Stimulated activated CD4-positive, alpha-beta T cell treated with anti-CD3 and anti-CD28 coated beads, TNF-alpha, amount 100 ng/mL, for 4 hours (primary cell): ENCODE results near the gene ASB4.

Experiments used
- DNase-seq, 3 experiments: peaks; one replicate each; pipeline ENCODE4 v3.0.0-alpha.2; 2020; ENCODE audit warnings: low read depth in 3 of 3

The ASB4 gene

DNA sequence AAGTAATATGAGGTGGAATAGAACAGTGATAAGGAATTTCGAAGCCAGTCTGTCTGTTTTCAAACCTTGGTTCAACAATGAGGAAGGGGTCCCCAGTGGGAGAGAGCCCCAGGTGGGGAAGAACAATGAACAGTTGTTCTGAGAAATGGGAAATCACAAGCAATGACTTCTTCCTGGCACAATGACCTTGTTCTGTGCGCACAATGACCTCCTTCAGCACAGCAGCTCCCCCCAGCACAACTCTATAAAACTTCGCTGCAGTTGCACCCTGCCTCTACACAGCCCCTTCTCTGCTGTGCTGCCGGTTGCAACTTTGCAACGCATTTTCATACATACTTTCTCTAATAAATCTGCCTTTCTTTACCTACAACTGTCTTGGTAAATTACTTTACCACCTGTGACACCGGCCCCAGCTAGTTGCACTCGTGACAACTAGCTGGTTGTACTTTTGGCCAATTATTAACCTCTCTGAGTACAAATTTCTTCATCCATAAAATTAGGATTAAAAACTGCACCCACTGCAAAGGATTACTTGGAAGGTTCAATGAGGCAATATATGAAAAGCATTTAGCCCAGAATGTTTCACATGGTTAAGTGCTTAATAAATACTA is 40.5 kb downstream of the ASB4 start:
- DNase-seq = no peak

DNA sequence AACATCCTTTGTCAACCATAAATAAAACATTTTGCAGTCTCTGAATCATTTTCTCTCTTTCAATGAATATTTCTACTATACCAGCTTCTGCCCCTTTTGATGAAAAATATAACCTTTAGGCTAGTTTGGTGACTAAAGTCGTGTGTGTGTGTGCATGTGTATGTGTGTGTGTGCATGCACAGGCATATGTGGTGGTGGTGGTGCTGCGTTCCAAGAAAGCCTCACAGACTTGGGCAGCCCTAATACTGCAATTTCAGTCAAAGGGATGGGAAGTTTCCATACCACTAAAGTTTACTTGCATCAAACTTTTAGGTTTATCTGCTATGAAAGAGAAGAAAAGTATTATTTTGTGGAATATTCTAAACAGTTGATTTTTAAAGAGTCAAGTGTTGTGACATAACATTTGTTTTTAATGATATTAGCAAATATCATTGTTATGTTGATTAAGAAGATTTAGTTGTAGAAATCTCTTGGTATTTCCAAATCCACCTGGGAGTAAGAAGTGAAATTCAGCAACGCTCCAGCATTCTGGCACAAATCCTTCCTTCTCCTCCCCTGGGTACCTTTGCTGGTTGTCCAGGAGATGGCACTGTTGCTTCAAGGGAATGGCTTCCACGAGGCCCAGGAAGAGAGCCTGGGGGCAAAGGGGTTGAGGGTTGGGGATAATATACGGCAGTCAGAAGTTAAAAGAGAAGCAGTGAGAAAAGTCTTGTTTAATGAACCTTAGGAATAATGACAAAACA is 41.5 kb downstream of the ASB4 start:
- DNase-seq = no peak

DNA sequence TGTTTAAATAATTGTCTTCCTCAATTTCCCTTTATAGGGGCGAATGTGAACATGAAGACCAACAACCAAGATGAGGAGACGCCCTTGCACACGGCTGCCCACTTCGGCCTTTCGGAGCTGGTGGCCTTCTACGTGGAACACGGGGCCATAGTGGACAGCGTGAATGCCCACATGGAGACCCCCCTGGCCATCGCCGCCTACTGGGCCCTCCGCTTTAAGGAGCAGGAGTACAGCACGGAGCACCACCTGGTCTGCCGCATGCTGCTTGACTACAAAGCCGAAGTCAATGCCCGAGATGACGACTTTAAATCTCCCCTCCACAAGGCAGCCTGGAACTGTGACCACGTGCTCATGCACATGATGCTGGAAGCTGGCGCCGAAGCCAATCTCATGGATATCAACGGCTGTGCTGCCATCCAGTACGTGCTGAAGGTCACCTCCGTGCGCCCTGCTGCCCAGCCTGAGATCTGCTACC is 42.1 kb downstream of the ASB4 start:
- DNase-seq = no peak

DNA sequence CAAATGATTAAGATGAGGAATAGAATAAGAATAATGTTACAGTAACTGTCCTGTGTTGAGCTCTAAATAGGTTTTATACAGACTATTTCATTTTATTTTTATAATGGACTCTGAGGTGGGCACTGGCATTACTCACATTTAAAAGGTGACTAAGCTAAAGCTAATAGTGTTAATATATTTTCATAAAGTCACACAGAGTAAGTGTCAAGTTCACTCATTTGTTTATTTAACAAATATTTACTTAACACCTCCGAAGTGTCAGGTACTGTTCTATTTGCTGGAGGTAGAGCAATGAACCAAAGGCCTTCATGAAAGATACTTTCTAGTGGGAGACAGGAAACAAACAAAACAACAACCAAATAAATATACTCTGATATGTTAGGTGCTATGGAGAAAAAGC is 44.0 kb downstream of the ASB4 start:
- no peak for DNase-seq

DNA sequence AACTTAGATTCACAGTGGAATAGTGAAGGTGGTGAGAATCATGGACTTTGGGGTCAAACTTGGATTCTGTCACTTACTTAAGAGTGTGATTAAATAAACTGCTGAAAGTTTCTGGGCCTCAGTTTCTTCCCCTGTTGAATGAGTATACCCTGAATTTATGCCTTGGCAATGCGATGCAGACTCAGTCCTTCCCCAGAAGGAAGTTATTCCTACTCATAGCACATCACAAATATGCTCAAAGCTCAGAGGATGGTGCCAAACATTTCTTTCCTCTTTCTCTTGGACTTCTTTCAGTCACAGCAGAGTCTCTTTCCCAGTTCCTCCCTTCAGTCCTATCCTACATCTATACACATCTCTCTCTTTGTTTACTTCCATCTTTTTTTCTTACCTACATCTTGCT is 45.1 kb downstream of the ASB4 start:
- DNase-seq = no peak

DNA sequence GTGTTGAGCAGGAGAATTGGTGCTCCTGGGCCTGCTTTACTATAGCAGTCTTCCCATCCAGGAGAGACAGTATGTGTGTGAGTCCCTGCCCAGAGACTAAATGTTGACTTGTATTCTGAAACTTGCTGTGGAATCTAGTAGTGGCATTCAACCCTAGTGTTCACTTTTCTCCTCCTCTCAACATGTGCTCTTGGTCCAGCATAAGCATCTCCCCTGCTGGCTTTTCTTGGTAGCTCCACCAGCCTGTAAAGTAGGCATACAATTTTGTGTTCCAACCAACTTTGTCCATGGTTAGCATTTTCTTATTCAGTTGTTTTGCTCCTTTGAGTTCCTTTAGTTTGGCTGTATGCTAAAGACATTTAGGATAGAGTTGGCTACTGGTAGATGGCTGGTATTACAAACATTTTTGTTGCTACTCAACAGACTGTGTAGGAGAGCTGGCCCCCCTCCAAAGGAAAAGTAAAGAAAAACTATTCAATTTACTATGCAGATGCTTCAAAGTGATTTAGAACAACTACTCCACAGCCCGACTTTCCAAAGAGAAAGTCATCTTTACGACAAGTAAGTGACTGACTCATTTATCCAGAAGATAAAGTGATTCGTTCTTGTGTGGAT is 46.0 kb downstream of the ASB4 start:
- DNase-seq = no peak

DNA sequence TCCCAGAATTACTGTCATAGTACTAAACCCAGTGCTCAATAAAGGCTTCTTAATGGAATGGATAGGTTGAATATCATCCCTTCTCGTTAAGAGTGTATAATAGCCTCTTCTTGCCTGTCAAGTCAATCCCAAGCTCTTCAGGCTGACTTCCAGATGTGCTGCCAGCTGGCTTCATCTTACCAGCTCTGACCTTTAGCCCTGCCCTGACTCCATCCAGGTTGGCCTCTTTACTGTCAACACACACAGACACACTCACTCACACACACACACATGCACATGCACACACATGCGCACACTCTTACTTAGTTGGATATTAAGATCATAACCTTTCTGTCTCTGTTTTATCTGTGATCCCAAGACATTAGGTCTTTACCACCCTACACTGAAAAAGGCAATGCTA is 49.1 kb downstream of the ASB4 start:
- no peak for DNase-seq

DNA sequence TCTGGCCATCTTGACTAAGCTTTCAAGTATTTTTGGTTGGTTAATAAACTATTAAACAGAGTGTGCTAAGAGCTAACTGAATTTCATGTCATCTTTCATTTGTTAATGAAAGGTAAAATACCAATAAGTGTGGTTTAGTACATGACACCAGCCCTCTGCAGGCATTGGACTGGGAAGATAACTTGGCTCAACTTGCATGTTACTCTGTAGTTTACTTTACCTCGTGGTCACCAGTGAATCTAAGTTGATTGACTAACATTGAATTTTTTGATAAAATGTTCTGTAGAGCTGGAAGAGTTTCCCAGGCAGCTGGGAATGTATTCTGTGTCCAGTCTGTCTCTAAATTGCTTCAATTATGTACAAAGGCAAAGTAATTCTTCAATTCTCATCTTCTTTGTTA is 49.9 kb downstream of the ASB4 start:
- no peak for DNase-seq

DNA sequence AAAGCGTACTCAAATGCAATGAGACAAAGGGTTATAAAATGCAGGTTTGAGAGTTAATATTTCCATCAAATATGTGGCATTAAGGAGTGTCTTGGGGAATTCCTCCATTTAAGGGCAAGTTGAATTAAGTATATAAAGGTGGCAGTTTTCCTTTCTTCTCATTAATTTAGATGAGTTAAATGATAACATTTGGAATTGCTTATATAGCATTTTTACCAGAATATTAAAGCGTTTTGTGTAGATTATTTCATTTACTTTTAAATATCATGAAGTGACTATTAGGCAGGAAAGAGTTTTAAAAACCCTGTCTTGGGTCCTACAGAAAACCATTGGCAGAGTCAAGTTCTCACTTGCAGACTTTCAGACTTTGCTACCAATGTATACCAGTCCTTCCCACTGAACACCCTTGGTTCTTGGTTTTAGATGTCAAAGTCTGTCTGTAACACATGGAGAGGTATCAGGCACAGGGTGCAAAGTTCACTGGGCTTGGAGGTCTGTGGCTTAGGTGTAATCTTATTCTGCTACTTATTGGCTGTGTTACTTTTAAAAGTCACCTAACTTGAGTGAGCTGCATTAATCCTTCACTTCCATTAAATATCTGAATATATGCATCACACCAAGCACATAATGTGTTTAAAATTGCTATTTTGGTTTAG is 51.0 kb downstream of the ASB4 start:
- no peak for DNase-seq

DNA sequence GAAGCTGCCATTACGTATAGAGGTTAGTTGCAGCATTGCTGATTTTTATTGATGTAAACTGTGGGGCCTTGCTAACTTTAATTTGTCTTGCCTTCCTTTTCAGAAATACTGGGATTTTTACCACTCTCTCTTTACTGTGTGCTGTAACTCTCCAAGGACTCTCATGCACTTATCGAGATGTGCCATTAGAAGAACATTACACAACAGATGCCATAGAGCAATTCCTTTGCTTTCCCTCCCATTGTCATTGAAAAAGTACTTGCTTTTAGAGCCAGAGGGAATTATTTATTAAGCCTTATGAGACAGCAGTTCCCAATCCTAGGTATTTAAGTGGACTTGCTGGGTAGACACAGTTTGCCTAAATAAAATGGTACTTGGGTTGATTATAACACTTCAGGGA is 51.7 kb downstream of the ASB4 start:
- no peak for DNase-seq

DNA sequence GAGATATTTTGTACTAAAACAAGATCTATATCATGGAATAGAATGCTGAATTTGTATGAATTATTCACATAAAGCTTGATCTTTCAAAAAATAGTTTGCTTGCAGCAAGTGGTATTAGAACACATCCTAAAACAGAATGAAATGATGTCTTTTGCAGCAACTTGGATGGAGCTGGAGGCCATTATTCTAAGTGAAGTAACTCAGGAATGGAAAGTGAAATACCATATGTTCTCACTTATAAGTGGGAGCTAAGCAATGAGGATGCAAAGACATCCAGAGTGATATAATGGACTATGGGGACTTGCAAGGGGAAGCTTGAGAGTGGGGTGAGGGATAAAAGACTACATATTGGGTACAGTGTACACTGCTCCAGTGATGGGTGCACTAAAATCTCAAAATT is 53.7 kb downstream of the ASB4 start:
- DNase-seq = no peak

DNA sequence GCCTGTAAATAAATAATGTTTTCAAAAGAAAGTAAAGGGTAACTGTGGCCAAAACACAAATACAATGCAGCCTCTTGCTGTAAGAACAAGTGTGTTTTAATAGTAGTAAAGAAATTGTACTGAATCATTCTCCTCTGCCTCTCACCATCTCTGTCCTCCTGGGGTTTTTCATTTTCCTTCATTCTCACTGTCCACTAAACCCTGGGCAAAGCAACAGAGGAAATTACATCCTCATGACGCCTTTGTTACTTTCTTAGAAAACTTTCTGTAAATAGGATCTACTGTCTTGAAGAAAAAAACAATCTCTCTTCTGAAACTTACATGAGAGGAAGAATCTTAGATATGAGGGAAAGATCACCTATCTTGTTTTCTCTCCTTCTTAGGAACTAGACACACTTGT is 54.6 kb downstream of the ASB4 start:
- no peak for DNase-seq

DNA sequence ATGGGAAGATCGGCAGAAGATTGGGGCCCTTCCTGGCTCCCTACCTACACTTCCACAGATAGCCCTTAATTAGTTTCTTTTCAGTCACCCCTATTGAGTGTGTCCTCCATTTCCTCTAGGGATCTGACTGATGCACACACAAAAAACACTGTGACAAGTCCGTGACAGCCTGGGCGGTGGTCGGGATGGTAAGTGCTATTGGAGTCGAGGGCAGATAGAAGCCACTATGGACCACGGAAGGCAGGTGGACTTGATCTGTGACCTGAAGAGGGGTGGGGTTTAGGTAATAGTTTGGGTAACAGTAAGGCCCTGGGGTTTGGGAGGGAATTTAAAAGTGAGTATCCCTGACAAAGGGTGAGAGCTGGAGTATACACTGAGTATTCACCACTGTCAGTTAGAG is 57.6 kb downstream of the ASB4 start:
- no peak for DNase-seq

DNA sequence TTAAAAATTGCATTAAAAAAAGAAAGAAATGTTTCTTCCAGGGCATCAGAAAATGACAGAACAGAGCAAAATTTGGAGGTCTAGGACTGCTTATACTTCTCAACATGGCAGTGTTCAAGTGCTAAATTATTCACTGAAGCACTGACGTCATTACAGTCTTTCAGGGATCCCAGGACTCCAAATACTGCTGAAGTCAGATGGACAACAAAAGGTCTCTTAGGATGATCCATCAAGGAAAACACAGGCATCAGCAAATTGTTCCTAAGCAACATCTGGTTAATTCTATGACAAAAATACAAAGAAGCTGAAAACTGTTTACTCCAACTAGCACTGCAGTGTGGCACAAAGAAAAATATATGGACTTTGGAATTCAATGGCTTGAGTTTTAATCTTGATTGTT is 58.4 kb downstream of the ASB4 start:
- no peak for DNase-seq

DNA sequence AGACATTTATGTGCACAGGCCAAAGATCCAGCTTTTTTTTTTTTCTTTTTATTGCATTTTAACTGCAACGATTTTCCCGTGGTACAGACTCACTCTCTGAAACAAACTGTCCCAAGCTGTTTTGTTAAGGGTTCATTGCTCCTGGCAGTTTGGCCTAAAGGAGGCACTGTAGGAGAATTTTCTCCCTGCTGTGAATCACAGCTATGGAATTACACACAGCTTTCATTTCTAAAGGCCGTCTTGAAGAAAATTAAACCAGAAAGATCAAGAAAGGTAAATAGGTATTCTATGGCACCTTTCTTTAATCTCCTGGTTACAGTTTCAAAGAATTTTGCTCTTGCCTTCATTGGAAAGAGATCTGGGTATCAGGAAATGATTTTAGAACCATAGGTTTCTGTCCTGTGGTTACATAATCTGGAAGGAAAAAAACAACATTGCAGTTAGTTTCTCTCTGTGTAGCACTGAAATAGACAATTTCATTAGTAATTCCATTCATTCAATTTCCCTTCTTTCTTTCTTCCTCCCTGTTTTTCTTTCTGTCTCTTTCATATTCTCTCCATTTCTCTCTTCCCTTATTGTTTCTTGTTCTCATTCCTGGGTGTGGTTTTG is 59.4 kb downstream of the ASB4 start:
- DNase-seq = no peak

DNA sequence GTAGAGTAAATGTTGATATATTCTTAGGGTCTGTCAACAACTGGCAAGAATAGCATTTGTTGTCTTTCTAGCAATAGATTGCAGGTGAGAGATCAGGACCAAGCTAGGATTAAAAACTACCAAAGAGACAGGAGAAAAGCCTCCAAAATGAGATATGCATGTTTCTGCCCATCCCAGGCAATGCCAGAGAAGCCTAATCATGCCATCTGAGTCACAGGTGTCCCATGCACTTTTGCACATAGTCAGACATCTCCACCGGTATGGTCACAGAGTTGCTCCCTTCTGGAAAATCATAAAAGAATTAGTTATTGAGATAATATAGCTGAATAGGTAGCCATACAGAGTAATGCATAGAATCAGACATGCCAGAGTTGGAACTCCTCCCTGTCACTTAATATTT is 59.9 kb downstream of the ASB4 start:
- no peak for DNase-seq

DNA sequence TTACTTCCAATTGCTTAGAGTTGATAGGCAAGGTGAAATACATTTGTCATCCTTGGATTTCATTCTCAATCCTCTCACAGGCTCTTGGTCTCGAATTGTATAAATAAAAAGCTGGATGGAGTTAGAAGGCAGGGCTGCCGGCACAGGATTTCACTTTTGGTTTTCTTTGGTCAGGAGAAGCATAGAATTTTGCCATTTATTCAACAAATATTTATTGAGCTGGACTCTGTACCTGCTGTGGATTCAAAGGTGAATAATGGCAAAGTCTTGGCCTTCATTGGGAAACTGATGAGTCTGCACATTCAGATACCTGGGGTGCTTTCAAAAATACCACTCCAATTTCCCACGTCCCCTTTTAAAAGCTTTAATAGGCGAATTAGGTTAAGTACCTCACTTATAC is 60.9 kb downstream of the ASB4 start:
- DNase-seq = no peak

DNA sequence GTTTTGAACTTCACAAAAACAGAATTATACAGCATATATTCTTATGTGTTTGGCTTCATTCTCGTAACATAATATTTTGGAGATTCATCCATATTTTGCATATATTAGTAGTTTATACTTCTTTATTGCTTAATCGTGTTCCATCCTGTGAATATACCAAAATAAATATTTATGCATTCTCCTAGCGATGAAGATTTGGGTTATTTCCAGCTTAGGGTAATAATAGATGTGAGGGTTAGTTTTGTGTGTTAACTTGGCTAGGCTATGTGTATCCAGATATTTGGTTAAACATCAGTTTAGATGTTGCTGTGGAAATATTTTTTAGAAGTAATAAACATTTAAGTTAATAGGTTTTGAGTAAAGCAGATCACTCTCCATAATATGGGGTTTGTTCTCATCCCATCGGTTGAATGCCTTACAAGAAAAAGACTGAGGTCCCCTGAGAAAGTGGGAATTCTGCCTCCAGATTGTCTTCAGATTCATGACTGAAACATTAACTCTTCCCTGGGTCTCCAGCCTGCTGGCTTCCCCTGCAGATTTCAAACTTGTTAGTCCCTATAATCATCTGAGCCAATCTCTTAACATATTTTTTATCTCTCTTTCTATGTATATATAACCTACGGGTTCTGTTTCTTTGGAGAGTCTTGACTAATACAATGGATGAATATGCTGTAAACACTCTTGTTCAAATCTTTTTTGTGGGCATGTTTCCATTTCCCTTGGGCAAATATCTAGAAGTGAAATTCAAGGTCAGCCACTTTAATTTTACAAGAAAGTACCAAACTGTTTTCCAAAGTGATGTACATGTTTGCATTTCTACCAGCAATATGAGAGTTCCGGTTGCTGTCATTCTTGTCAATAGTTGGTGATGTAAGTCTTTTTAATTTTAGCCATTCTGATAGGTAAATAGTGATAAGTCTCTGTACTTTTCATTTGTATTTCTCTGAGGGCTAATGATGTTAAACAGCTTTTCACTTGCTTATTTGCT is 61.9 kb downstream of the ASB4 start:
- no peak for DNase-seq

DNA sequence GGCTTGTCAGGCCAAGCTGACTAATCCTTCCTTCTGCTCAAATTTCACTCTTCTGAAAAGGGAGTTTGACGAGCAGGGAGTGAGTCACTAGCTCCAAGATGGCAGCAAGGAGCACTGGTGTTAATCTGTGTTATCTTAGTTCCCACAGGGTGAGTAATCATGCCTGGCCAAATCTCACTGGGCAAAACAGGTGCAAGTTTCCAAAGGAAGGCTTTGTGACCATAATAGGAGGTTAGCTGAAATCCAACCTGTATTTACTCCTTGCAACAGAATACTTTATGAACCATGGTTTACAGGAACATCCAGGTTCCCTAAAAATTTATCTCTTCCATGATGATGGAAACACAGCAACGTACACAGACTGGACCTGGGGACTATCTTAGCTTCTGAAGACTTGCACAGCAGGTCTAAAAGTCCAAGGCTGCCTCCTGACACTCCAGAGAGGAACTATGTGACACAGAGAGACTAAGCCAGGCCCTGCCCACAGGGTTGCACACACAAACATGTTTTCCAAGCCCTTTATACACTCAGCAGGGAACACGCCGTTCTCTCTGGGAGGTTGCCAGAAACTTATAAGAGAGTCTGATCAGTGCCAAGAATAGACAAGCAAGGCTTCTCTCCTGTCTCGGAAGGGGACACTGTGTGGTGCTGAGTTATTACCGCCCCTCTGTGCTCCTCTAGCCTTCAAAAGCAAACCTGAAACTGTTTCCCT is 64.2 kb downstream of the ASB4 start:
- DNase-seq = no peak

DNA sequence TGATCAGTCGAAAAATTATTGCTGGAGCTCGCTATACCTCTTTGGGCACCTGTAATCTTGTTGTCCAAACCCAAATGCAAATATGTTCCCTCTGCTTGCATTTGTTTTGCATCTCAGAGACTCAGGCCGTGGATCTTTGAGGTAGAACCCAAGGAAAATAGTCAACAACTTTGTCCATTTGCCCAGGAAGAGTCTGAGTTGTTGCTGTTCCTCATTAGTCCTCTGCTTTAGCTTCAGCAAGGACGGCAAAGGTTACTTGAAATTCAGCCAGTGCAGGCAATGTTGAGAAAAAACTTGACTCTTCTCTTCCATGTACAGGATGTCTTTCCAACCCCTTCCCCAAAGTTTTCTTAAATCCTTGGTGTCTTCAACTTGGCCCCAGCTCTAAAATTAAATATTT is 64.8 kb downstream of the ASB4 start:
- no peak for DNase-seq
